NK-92 (cell line): ENCODE data around the gene CALHM2.
"Not testable (repeated sequence)": the region's sequence is repeated elsewhere in the genome, so short reads cannot be mapped to it uniquely, and the experiment has no call there.

Source experiments
- DNase-seq: peaks from one replicate; lab custom pipeline; 2025; ENCODE audit not compliant: unreplicated experiment; lab: John Stamatoyannopoulos, UW

CALHM2 gene

DNA sequence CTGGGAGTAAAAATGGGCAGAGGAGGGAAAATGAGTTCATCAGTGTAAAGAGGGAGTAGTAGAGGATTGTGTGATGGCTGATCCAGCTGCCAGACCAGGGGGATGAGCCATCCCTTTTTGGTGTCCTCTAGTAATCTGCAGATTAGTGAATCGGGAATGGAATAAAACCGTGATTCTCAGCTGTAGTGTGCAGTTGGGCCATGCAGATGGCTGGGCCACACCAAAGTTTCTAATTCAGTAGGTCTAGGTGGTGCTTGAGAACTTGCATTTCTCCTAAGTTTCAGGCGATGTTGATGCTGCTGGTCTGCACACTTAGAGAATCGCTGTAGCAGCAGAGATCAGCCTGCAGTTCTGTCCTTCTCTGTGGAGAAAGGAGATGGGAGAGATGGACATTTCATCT is 33.1 kb downstream of the CALHM2 start:
- no peak for DNase-seq

DNA sequence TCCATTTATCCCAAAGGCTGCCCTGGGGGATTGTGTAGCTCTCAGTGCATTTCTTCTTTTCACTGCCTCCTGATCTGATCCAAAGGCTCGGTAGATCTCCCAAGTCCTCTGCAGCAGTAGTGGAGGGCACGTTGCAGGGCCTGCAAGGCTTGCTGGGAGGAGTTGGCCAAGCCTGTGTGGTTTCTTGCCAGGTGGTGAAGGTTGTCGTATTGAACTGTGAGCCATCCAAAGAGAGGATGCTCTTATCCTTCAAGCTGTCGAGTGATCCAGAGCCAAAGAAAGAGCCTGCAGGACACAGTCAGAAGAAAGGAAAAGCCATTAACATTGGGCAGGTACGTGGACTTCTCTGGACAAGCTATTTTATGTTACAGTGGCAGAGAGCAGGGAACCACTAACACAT is 34.6 kb downstream of the CALHM2 start:
- no peak for DNase-seq

DNA sequence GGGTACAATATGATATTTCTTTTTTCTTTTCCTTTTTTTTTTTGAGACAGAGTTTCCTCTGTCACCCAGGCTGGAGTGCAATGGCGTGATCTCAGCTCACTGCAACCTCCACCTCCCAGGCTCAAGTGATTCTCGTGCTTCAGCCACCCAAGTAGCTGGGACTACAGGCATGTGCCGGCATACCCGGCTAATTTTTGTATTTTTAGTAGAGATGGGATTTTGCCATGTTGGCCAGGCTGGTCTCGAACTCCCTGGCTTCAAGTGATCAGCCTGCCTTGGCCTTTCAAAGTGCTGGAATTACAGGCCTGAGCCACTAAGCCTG is 35.1 kb downstream of the CALHM2 start:
- DNase-seq = not testable (repeated sequence)

DNA sequence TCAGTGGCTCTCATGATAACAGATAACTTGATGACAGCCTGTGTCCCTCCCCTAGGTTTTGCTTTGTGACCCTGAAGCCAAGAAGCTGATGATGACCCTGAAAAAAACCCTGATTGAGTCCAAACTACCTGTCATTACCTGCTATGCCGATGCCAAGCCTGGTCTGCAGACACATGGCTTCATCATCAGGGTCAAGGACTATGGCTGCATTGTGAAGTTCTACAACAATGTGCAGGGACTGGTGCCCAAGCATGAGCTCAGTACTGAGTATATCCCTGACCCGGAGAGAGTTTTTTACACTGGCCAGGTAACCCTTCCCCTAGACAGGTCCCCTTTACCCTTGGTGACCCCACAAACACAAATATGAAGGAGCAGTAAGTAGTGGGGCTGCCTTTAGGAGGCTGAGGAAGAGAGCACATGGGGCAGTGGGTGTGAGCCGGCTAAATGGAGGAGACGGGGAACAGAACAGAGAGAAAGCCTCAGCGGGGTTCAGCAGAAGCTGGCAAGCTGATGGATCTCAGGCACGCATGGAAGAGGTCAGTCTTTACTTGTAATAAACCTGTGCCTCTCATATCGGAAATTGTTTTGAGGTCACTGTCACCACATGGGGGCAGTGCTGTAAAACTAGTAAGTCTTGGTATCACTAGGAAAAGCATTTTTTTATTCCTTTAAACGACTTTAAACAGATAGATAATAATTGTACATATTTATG is 35.6 kb downstream of the CALHM2 start:
- no peak for DNase-seq

DNA sequence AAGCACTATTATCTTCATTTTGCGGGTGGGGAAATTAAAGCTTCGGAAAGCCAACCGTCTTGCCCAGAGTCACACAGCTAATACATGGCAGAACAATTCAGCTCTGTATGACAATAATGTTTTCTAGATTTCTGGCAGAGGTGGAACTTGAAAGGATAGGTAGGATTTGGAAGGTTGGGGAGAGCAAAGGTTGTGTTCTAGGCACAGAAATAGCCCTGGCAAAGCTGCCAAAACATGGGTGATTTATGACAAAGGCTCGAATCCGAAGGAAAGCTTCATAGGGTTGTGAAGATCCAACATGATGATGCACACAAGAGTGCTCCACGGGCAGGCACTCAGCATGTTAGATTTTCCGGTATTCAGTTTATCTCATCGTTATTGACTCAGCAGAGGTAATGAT is 36.6 kb downstream of the CALHM2 start:
- no peak for DNase-seq

DNA sequence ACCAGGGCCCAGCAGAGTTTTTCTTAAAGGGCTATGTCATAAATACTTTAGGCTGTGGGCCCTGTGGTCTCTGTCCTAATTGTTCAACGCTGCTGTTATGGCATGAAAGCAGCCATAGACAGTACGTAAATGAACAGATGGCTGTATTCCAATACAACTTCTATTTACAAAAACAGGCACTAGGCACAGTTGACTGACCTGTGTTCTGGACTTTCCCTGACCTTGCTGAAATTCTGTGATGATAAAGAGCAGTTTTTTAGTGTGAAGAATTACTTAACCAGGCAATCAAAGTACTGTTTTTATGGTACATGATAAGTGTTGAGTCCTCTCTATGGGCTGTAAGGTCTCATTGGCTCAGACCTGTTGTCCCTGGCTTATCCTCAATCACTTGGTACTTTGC is 38.6 kb downstream of the CALHM2 start:
- no peak for DNase-seq

DNA sequence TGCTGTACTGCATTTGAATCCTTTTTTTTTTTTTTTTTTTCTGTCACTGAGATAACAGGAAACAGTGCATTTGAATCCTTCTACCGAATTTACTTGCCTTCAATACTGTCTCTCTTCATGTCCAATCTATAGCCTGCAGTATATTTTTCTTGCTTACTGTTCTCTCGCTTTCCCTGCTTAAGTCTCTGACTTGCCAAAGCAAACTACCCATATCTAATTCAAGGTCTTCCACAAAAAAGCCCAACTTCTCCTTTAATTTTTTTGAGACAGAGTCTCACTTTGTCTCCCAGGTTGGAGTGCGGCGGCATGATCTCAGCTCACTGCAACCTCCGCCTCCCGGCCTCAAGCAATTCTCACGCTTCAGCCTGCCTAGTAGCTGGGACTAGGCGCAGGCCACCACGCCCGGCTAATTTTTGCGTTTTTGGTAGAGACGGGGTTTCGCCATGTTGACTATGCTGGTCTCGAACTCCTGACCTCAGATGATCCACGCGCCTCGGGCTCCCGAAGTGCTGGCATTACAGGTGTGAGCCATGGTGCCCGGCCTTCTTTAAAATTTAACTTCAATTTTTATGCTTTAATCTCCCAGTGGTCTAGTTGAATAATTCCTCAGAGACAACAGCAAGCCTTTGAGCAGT is 54.9 kb downstream of the CALHM2 start:
- no peak for DNase-seq

DNA sequence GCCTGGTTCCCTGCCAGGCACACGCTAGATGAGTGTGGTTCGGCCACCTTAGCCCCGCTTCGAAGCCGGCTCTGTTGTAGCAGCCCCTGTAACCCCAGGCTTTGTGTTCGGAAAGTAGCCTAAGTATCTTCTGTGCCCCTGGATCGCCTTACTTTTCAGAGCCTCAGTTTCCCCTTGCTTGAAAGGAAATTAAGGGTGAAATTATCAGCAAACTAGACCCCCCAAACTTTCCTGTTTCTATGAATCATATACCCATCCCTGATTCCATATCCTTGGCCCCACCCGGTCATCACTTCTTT is 55.4 kb downstream of the CALHM2 start:
- no peak for DNase-seq
